GM12872 (cell line): ENCODE measurements around the gene NR2C2AP.

Source experiments
- CTCF ChIP-seq: IDR thresholded peaks from 3 replicates; pipeline ENCODE4 v1.5.1; 2011; ENCODE audit warnings: low read depth, mild to moderate bottlenecking, low read length, moderate library complexity; ENCODE audit not compliant: insufficient read depth

The NR2C2AP gene

GRCh38 chr19:19176950-19177349 lies 26.3 kb downstream of the NR2C2AP start:
- TF ChIP-seq CTCF, result no peak

DNA sequence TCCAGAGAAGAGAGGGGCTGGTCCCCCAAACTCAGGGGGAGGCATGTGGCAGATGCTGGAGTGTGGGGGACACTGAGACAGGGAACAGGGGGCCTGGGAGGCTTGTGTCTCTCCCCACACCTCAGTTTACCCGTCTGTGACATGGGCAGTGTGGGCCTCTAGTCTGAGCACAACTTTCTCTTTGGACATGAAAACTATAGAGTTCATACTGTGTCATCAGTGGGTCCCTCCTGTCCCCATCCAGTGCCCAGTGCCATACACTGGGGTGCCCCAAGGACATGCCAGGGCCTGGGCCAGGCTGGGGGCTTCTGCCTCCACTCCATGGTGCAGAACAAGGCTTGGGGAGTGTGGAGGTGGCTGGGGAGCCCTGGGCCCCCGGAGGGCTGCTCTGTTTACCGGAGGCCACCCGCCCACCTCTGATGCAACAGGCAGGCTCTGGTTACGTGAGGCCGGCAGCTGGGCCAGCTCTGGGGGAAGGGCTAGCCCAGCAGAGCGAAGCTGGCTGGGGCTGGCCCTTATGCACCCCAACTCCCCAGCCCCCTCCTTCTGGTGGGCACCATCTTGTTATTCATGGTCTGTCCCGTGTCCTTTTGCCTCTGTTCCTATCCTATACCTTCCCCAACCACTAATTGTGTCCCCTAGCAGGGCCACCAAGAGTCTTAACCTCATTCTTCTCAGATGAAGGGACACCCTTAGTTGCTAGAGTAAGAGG lies 31.2 kb downstream of the NR2C2AP start:
- TF ChIP-seq CTCF, result no peak

DNA sequence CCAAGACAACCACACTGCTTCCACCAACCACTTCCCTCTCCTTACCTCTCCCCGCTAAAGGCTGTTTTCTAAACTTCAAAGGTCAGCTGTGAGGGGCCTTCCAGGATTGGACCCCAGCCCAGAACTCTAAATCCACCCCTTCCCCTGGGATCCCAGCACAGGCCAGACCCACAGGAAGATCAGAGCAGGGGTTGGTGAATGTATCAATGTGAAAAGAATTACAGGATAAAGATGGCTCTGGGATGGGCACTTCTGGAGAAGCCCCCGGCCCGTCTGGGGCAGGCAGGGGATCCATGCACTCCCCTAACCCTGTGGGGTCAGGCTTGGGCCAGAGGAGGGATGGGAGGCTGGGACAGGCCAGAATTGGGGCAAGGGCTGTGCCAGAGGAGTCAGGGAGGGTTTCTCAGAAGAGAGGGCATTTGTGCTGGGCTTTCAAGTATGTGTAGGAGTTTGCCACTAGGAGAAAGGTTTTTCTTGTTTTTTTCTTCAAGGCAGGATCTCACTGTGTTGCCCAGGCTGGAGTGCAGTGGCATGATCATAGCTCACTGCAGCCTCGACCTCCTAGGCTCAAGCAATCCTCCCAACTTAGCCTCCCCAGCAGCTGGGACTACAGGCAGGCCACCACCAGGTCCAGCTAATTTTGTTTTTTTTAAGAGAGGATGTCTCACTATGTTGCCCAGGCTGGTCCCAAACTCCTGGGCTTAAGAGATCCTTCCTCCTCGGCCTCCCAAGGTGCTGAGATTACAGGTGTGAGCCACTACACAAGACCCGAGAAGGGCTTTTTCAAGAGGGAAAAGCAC lies 32.1 kb downstream of the NR2C2AP start:
- no peak for TF ChIP-seq CTCF

DNA sequence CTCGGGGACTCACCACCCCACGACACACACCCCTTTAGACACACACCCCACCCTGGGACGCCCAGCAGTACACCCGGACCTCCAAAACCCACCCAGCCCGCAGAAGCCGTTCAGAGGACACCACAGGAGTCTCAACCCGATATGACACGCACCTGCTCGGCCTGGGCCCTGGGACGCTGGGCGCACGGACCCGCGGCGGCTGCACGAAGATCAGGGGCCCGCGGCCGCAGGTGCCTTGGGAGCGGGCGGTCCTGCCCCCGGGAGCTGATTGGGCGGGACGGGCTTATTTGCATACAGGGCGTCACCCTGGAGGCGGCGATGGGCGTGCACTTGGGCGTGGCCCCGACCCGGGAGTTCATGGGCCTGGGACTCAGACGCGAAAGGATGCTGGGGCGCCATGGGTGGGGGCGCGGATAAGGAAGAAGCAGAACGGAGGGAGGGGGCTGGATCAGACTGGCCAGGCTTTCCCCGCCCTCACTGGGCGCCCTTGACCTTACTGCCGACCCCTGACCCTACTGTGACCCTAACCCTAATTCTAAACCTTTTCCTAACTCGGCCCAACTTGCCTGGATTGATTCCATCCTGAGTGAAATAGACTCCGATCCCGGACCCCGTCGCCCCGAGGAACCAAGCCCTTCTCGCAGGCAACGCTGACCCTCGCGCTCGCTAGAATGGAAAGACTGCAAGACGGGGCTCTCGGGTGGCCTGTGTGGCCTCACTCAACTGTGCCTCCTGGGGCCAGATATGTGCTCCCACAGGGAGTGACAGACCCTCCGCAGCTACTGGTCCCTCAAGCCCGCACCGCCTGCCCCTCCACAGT lies 33.0 kb downstream of the NR2C2AP start, which contains the start of gene MEF2B:
Gene MEF2B (minus strand): TSS at position 211 of the 820 bp plus-strand sequence. CDS start 19,528 bp downstream, outside the sequence.
- no peak for TF ChIP-seq CTCF

- TF ChIP-seq CTCF, result no peak
Observed at GRCh38 chr19:19169236-19170052, 33.8 kb downstream of the NR2C2AP start.

DNA sequence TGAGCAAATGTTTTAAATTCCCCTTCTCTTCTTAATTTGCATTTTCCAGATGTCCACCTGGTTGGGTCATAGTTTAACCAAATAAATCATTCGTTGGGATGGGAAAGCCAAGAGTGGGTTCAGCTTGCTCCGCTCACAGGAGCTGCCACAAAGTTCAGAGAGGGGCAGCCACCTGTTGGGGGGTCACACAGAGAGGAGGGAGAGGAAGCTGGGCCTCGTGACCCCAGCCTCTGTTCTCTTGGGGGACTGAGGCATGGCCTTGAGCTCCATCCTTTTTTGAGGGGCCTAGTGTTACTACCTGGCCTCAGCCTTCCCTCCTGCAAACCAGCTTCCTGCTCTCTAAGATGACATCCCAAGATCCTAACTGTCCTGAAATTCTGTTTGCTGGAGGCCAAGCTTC lies 35.6 kb downstream of the NR2C2AP start:
- no peak for TF ChIP-seq CTCF

GRCh38 chr19:19165396-19165795 lies 37.8 kb downstream of the NR2C2AP start:
- no peak for TF ChIP-seq CTCF
